ENCODE measurements around the gene NEDD4L.
"Not testable (repeated sequence)": the region's sequence is repeated elsewhere in the genome, so short reads cannot be mapped to it uniquely, and the experiment has no call there.

Gene NEDD4L

DNA sequence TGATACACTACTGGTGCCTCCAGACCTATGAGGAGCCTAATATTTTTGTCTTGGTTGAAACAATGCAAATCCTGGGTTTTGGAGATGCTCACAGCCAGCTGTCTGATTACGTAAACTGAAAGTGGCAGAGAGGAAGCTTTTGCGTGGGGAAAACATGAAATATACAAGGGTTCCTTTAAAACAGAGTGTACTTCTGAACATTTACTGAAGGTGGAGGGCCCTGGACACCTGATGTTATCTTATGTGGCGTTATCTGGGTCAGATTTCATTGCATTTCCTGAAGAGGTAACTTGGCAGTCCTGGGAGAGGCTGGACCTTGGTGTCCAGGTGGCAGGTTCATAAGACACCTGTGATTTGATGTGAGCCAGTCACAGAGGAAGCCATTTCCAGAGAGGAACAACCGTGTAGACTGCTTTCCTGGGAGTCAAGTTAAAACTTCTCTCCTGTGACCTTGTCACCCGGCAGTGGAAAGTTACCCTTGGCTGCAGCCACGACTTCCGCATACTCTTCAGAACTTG is 105.0 kb downstream of the NEDD4L start:
- in situ Hi-C loops (cut with MboI; ENCODE audit: low sequenced_read_pairs), result no loop called here

GRCh38 chr18:58150772-58151171 is 106.7 kb downstream of the NEDD4L start:
- in situ Hi-C loops (cut with MboI; ENCODE audit: low sequenced_read_pairs), result no loop called here

GRCh38 chr18:58152216-58152615 is 108.2 kb downstream of the NEDD4L start:
- in situ Hi-C loops (cut with MboI; ENCODE audit: low sequenced_read_pairs), result no loop called here

- in situ Hi-C loops (cut with MboI; ENCODE audit: low sequenced_read_pairs), result no loop called here
Measured at GRCh38 chr18:58152891-58153290, 108.9 kb downstream of the NEDD4L start.

- in situ Hi-C loops (cut with MboI; ENCODE audit: low sequenced_read_pairs), result no loop called here
Measured at GRCh38 chr18:58156516-58156915, 112.5 kb downstream of the NEDD4L start.

GRCh38 chr18:58157237-58157636 is 113.2 kb downstream of the NEDD4L start:
- in situ Hi-C loops (cut with MboI; ENCODE audit: low sequenced_read_pairs), result no loop called here

DNA sequence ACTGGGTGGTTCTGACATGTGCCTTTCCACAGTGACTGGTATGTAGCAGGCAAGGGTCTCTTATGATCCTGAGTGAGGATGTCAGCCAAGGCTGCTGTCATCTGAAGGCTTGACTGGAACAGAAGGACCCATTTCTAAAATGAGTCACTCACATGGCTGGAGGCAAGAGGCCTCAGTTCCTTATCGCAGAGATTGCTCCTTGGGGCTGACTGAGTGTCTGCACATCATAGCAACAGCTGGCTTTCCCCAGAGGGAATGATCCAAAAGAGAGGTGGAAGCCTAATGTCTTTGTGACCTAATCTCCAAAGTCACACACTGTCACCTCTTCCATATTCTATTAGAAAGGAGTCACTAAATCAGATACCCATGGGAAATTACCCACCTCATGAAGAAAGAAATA is 114.0 kb downstream of the NEDD4L start:
- in situ Hi-C loops (cut with MboI; ENCODE audit: low sequenced_read_pairs), result no loop called here

GRCh38 chr18:58158459-58158858 is 114.4 kb downstream of the NEDD4L start:
- in situ Hi-C loops (cut with MboI; ENCODE audit: low sequenced_read_pairs), result no loop called here

DNA sequence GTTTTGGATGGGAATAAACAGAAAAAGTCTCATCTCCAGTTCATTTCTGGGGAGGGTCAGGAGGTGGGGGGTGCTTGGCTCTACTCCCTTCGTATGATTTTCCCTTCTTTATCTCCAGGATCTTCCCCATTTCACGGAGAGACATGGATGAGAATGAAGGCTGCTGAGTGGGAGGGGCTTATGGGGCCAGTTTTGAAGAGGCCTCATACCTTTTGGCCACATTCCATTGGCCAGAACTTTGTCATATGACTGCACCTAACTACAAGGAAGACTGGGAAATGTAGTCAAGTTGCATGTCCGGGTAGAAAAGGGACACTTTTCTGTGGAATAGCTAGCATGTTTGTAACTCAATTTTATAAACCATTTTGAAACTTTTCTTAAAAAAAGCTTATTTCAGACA is 117.6 kb downstream of the NEDD4L start:
- in situ Hi-C loops (cut with MboI; ENCODE audit: low sequenced_read_pairs), result no loop called here

GRCh38 chr18:58162127-58162526 is 118.1 kb downstream of the NEDD4L start:
- in situ Hi-C loops (cut with MboI; ENCODE audit: low sequenced_read_pairs), result no loop called here

DNA sequence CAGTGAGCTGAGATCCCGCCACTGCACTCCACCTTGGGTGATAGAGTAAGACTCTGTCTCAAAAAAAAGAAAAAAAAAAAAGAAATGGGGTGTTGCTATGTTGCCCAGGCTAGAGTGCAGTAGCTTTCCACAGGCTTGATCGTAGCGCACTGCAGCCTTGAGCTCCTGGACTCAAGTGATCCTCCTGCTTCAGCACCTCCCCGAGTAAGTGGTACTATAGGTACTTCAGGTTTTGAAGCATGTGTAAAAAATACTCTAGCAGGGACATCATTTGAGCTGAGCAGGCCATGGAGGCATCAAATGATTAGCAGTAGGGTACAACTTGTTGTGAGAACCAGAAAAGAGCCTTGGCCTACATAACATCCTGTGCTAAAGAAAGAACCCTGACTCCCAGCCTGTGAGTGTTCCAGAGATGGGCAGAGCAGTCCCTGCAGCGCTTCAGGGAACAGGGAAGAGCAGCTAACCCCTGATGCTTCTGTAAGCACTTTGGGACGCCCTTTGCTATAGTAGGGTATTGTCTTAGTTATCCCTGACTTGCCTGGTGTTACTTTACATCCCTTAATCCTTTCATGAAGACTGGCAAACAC is 119.1 kb downstream of the NEDD4L start:
- in situ Hi-C loops (cut with MboI; ENCODE audit: low sequenced_read_pairs), result no loop called here

DNA sequence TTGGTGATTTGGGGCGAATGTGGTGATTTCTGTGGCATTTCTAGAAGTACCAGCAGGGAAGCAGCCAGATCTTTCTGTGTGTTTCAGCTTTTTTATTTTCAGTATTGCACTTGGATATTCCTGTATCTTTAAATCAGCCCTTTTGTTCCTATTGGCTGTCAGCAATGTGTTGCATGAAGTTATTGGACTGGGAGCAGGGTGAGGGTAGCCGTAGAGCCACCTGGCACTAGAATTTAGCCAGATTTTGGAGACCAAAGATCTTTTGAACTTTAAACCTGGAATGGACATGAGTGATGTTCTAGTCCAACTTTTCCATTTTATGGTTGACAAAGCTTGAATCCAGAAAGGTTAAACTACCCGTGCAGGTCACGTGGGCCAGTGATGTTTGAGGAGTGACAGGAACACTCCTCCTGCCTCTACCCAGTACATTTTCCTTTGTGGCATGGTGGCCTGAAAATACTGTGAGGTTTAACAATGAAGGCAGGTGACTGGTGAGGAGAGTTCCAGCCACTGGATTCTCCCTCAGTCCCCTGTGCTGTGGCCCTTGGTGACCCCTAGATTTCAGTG is 122.3 kb downstream of the NEDD4L start:
- in situ Hi-C loops (cut with MboI; ENCODE audit: low sequenced_read_pairs), result no loop called here

DNA sequence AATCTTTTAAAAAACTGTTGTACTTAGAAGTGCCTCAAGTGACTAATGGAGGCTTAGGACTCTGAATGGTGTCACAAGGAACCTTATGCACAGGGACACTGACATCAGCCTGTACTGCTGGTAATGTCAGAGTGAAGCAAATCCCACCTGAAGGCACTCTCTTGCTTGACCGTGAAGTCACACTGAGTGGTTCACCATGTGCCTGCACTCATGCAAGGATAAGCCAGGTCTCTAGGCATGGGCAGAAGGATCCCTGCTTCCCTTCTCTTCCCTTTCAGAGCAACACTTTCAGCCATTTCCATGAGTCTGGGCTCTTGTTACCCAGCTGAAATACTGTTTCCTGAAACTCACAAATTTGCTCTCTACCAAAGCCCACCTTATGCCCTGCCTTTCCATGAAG is 123.0 kb downstream of the NEDD4L start:
- in situ Hi-C loops (cut with MboI; ENCODE audit: low sequenced_read_pairs), result no loop called here

DNA sequence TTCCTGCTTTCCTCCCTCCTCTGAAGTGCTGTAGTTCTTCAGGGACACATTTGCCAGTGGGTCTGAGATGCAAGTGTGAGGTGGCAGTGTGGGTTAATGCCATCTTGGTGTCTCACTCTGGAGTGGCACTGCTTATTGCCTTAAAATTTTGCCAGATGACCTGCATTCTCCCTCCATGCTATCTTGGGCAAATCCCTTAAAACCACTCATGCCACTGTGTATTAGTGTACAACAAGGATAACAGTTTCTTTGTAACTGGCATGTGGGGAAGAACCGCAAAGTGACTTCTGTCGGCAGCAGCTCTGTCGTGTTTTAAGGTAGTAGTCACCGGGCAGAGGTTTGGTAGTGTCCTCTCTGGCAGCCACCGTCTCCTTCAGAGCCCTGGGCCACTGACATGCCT is 124.2 kb downstream of the NEDD4L start:
- in situ Hi-C loops (cut with MboI; ENCODE audit: low sequenced_read_pairs), result no loop called here

GRCh38 chr18:58168993-58169392 is 125.0 kb downstream of the NEDD4L start:
- in situ Hi-C loops (cut with MboI; ENCODE audit: low sequenced_read_pairs), result no loop called here

DNA sequence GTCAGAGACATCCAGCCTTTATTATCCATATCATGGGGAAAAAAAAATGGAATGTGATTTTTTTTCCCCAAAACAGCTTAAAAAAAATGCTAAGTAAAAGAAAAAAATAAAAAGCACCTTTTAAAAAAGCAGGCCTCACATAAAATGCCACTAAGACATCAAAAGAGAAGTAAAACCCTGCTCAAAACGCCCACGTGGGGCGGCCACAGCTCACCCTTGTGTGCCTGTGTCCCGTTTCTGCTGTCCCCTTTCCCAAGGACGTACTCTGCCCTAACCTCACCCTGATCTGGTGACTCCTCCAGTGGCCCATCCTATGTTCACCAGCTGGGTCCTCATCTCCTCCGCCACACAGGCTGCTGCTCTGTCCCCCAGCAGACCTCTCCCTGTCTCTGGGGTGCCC is 125.4 kb downstream of the NEDD4L start:
- in situ Hi-C loops (cut with MboI; ENCODE audit: low sequenced_read_pairs), result no loop called here

DNA sequence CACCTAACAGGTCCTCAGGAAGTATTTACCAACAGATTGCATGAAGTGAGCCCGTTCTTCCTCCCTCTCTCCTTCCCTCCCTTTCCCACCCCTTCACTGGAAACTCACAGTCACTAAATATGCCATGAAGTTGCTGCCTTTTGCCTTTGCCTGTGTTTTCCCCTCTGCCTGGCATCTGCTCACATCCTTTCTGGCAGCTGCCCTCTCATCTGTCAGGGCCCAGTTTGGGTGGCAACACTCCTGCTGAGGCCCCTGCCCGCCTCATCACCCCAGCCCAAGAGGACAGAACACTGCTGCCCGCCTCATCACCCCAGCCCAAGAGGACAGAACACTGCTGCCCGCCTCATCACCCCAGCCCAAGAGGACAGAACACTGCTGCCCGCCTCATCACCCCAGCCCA is 126.0 kb downstream of the NEDD4L start:
- in situ Hi-C loops (cut with MboI; ENCODE audit: low sequenced_read_pairs), result not testable (repeated sequence)

DNA sequence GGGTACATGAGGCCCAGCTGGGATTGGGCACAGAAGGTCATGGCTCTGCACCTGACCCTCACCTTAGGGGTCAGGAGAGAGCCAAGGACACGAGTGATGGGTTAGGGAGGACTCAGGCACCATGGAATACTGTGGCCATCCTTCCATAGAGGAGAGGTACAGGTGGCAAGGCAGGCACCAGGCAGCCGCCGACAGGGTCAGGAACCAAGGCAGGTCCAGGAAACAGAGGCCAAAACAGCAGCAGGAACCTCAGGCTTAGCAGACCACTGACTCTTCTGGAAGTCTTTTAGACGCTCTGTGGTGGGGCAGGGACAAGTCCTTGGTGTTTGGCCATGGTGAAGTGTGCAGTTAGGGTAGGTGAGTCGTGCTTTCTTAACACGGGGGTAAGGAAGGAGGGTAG is 128.0 kb downstream of the NEDD4L start:
- in situ Hi-C loops (cut with MboI; ENCODE audit: low sequenced_read_pairs), result no loop called here

DNA sequence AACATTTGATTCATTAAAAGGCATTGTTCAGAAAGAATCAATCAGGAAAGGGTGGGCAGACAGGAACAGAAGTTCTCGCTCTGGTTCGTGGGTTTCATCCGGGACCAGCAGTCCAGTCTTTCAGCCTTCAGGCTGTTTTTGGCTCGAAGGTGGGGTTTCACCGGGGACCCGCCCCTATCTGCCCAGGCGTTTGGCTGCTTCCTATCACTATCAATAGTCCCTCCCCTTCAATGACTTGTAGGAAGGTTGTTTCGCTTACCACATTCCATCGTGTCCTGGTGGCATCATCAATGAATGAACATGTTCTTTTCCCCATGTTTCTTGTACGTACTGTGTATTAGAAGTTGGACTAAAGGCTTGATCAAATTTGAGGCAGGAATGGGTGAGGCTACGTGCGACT is 130.3 kb downstream of the NEDD4L start:
- in situ Hi-C loops (cut with MboI; ENCODE audit: low sequenced_read_pairs), result no loop called here

GRCh38 chr18:58175122-58175785 is 131.2 kb downstream of the NEDD4L start:
- in situ Hi-C loops (cut with MboI; ENCODE audit: low sequenced_read_pairs), result no loop called here

GRCh38 chr18:58175786-58176176 is 131.8 kb downstream of the NEDD4L start:
- in situ Hi-C loops (cut with MboI; ENCODE audit: low sequenced_read_pairs), result no loop called here

DNA sequence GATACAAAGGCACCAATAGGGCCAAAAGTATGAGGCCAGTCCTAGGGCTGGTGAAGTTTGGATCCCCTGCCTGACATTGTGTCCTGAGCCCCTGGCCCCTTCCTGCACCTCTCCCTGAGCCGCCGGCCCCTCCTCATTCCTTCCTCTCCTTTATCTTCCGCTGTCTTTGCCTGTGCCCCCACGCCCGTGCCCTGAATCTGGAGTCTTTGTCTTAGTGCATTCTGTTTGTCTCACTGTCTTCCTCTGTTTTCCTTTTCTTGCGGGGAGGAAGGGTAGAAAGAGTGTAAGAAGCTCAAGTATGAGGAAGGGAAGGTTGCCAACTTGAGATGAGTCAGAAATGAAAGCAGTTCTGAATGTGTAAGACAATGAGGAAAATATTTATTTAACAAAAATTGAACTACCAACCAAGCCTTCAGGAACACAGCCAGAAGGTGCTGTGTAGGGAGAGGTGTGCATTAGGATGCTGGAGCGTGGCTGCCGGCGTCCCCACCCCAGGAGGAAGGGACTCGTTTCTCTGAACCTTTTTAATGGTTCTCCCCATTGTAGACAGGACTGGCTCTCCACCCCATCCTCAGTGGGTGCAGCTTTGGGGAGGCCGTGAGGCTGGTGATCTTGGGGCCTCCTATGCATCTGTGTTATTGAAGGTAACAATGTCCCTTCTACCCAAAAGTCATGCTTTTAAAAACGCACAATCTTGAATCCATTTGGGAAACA is 133.1 kb downstream of the NEDD4L start:
- in situ Hi-C loops (cut with MboI; ENCODE audit: low sequenced_read_pairs), result no loop called here
